HCT116 (cell line): Measurements from ENCODE around the gene ZNF445. TPM values are rescaled to one million over a fixed set of nuclear protein-coding genes. Genes with fewer than 3 reads are reported as not detected.

Experiments used
- ATAC-seq: fragments of 200-7000 bp; cut with Tn5 transposase; 2 replicates; pipeline ENCODE4 v1.9.1; 2020; ENCODE audit warnings: mild to moderate bottlenecking, moderate library complexity
- BruUV-seq: library from RNA; stranded (reverse); fragments of 400-500 nt; replicated peaks from 2 replicates; lab custom pipeline; 2021; lab: Mats Ljungman, UMichigan
- CTCF ChIA-PET: fragments of 300-600 bp; sonication (Branson Sonifier 250); formaldehyde crosslinking; loops from one replicate; lab custom pipeline; 2021; ENCODE audit warnings: antibody characterized with exemption; lab: Charles Lee
- POLR2A ChIA-PET: fragments of 300-600, 350-600 bp; sonication (Branson Sonifier 250); formaldehyde crosslinking; loops from one replicate; lab custom pipeline; 2021; ENCODE audit warnings: antibody characterized with exemption; lab: Charles Lee
- RAD21 ChIA-PET, 2 experiments: fragments of 300-600 bp; sonication (Branson Sonifier 250); formaldehyde crosslinking; loops; one replicate each; lab custom pipeline; 2023; ENCODE audit warnings: low total read pairs in 2 of 2; ENCODE audit not compliant: uncharacterized antibody in 2 of 2, unreplicated experiment in 2 of 2, low non-redundant PET in 1 of 2; lab: Charles Lee
- DNase-seq: peaks from one replicate; pipeline ENCODE4 v3.0.0-alpha.2; 2010; ENCODE audit warnings: low read depth, low spot score
- H2AFZ ChIP-seq: fragments of 200-600 bp; shearing (Covaris generic), sonication (generic); 2 replicates; pipeline ENCODE4 v1.6.1; 2017; ENCODE audit warnings: low read depth, mixed run types, mixed read lengths, antibody characterized with exemption, low read length; ENCODE audit not compliant: poor library complexity, severe bottlenecking
- H3K27ac ChIP-seq: 2 replicates; pipeline ENCODE4 v1.5.1; 2012; ENCODE audit warnings: low read depth, low read length
- H3K27me3 ChIP-seq: fragments of 200-600 bp; sonication (generic); 2 replicates; pipeline ENCODE4 v1.6.1; 2016; ENCODE audit warnings: mixed run types, low read length, mixed read lengths; ENCODE audit not compliant: insufficient read depth
- H3K36me3 ChIP-seq, 2 experiments: fragments of 200-500 bp in 1 of 2; fragments of 200-600 bp in 1 of 2; sonication (Bioruptor generic) in 1 of 2; sonication (generic) in 1 of 2; 2 replicates each; pipeline versions ENCODE4 v1.5.1 to v1.6.1; 2014 to 2016; ENCODE audit warnings: low read length in 2 of 2, inconsistent platforms in 1 of 2, mixed read lengths in 1 of 2, mixed run types in 1 of 2; ENCODE audit not compliant: insufficient read depth in 2 of 2, control insufficient read depth in 1 of 2
- H3K4me1 ChIP-seq, 2 experiments: fragments of 200-600 bp in 1 of 2; sonication (generic) in 1 of 2; 2 replicates each; pipeline versions ENCODE4 v1.5.1 to v1.6.1; 2012 to 2017; ENCODE audit warnings: low read length in 2 of 2, inconsistent platforms in 1 of 2, mild to moderate bottlenecking in 1 of 2, mixed read lengths in 1 of 2, mixed run types in 1 of 2, moderate library complexity in 1 of 2; ENCODE audit not compliant: insufficient read depth in 2 of 2, control insufficient read depth in 1 of 2
- H3K4me2 ChIP-seq: fragments of 200-600 bp; sonication (generic); 2 replicates; pipeline ENCODE4 v1.6.1; 2017; ENCODE audit warnings: mixed run types, low read length, mixed read lengths
- H3K4me3 ChIP-seq, 2 experiments: fragments of 200-600 bp in 1 of 2; sonication (generic) in 1 of 2; replicated peaks in 1 of 2; 2 replicates each; pipeline ENCODE4 v1.5.1; 2011 to 2016; ENCODE audit warnings: low read length in 2 of 2, control low read depth in 1 of 2, low read depth in 1 of 2, mild to moderate bottlenecking in 1 of 2, mixed read lengths in 1 of 2, mixed run types in 1 of 2
- H3K79me2 ChIP-seq: fragments of 200-600 bp; sonication (generic); 2 replicates; pipeline ENCODE4 v1.6.1; 2017; ENCODE audit warnings: mild to moderate bottlenecking, mixed run types, low read length, moderate library complexity, mixed read lengths; ENCODE audit not compliant: insufficient read depth
- H3K9ac ChIP-seq: fragments of 200-600 bp; sonication (generic); 2 replicates; pipeline ENCODE4 v1.6.1; 2016; ENCODE audit warnings: low read length, mixed read lengths
- H3K9me2 ChIP-seq: fragments of 200-600 bp; sonication (generic), shearing (Covaris generic); 2 replicates; pipeline ENCODE4 v1.6.1; 2017; ENCODE audit warnings: mixed run types, mild to moderate bottlenecking, moderate library complexity; ENCODE audit not compliant: insufficient read depth
- H3K9me3 ChIP-seq, 2 experiments: fragments of 200-500 bp in 1 of 2; fragments of 200-600 bp in 1 of 2; sonication (Bioruptor generic) in 1 of 2; sonication (generic) in 1 of 2; 2 replicates each; pipeline ENCODE4 v1.6.1; 2014 to 2017; ENCODE audit warnings: low read length in 2 of 2, mixed read lengths in 2 of 2, inconsistent platforms in 1 of 2, low read depth in 1 of 2, mild to moderate bottlenecking in 1 of 2, mixed run types in 1 of 2, moderate library complexity in 1 of 2; ENCODE audit not compliant: control insufficient read depth in 1 of 2, insufficient read depth in 1 of 2
- H4K20me1 ChIP-seq: fragments of 200-600 bp; sonication (generic), shearing (Covaris generic); 2 replicates; pipeline ENCODE4 v1.6.1; 2017; ENCODE audit warnings: mixed run types, mild to moderate bottlenecking, moderate library complexity; ENCODE audit not compliant: insufficient read depth
- CBX3 ChIP-seq: IDR thresholded peaks from 2 replicates; pipeline ENCODE4 v1.6.1; 2012; ENCODE audit warnings: low read depth
- CEBPB ChIP-seq: IDR thresholded peaks from 2 replicates; pipeline ENCODE4 v1.6.1; 2012; ENCODE audit warnings: low read depth
- EGR1 ChIP-seq: IDR thresholded peaks from 2 replicates; pipeline ENCODE4 v1.6.1; 2012; ENCODE audit warnings: low read depth
- ELF1 ChIP-seq: IDR thresholded peaks from 2 replicates; pipeline ENCODE4 v1.6.1; 2012; ENCODE audit warnings: low read depth, borderline replicate concordance
- EZH2 ChIP-seq: fragments of 200-600 bp; sonication (generic); IDR thresholded peaks from 2 replicates; pipeline ENCODE4 v1.6.1; 2017; ENCODE audit warnings: antibody characterized with exemption, mixed run types
- FOSL1 ChIP-seq: IDR thresholded peaks from 2 replicates; pipeline ENCODE4 v1.6.1; 2012; ENCODE audit warnings: low read depth
- JUND ChIP-seq: IDR thresholded peaks from 2 replicates; pipeline ENCODE4 v1.6.1; 2012
- POLR2AphosphoS5 ChIP-seq: IDR thresholded peaks from 2 replicates; pipeline ENCODE4 v1.6.1; 2011; ENCODE audit warnings: mild to moderate bottlenecking, low read depth, low read length, moderate library complexity
- RAD21 ChIP-seq: IDR thresholded peaks from 2 replicates; pipeline ENCODE4 v1.6.1; 2012; ENCODE audit warnings: low read depth, mild to moderate bottlenecking
- SIN3A ChIP-seq: IDR thresholded peaks from 2 replicates; pipeline ENCODE4 v1.6.1; 2012; ENCODE audit warnings: low read depth
- SP1 ChIP-seq: IDR thresholded peaks from 2 replicates; pipeline ENCODE4 v1.6.1; 2012; ENCODE audit warnings: low read depth
- SRF ChIP-seq: IDR thresholded peaks from 2 replicates; pipeline ENCODE4 v1.6.1; 2012; ENCODE audit warnings: low read depth
- YY1 ChIP-seq: IDR thresholded peaks from 2 replicates; pipeline ENCODE4 v1.6.1; 2011; ENCODE audit warnings: low read length, low read depth, moderate library complexity, mild to moderate bottlenecking; ENCODE audit not compliant: insufficient replicate concordance; ENCODE audit errors: extremely low read depth
- ZFX ChIP-seq: fragments of 450-650 bp; IDR thresholded peaks from 2 replicates; pipeline ENCODE4 v1.6.1; 2017
- ZNF274 ChIP-seq: fragments of 200-500 bp; sonication (Bioruptor generic); IDR thresholded peaks from 2 replicates; pipeline ENCODE4 v1.6.1; 2014; ENCODE audit warnings: mild to moderate bottlenecking, low read depth, low read length, inconsistent platforms
- intact Hi-C: fragments of 100-400 bp; cut with micrococcal nuclease; formaldehyde crosslinking; loops from 2 replicates; pipeline ENCODE4 v1.10.0; 2022
- total RNA-seq: library from RNA; stranded (reverse); gene quantifications from one replicate; pipeline ENCODE4 v1.2.1, GENCODE V29; 2021; ENCODE audit not compliant: unreplicated experiment
- TF ChIP-seq, protein P1 (sequence below): IDR thresholded peaks from 2 replicates; pipeline ENCODE4 v1.6.1; 2011; ENCODE audit warnings: mild to moderate bottlenecking, low read length, moderate library complexity; ENCODE audit not compliant: insufficient replicate concordance; ENCODE audit errors: extremely low read depth
- TF ChIP-seq, protein P2 (sequence below): IDR thresholded peaks from 2 replicates; pipeline ENCODE4 v1.6.1; 2012
- TF ChIP-seq, protein P3 (sequence below): IDR thresholded peaks from 2 replicates; pipeline ENCODE4 v1.6.1; 2012
- TF ChIP-seq, protein P4 (sequence below), 3 experiments: fragments of 200-600 bp in 1 of 3; sonication (generic) in 1 of 3; IDR thresholded peaks in 2 of 3; conservative IDR thresholded peaks in 1 of 3; 2 replicates each; pipeline ENCODE4 v1.5.1; 2012 to 2017; ENCODE audit warnings: low read depth in 2 of 3, low read length in 2 of 3, antibody characterized with exemption in 1 of 3, borderline replicate concordance in 1 of 3, control low read depth in 1 of 3, mild to moderate bottlenecking in 1 of 3, mixed read lengths in 1 of 3, mixed run types in 1 of 3, moderate library complexity in 1 of 3; ENCODE audit not compliant: insufficient read depth in 1 of 3

Gene ZNF445
- total RNA-seq, 1 experiment from 2014 or later: 19.9 TPM

DNA sequence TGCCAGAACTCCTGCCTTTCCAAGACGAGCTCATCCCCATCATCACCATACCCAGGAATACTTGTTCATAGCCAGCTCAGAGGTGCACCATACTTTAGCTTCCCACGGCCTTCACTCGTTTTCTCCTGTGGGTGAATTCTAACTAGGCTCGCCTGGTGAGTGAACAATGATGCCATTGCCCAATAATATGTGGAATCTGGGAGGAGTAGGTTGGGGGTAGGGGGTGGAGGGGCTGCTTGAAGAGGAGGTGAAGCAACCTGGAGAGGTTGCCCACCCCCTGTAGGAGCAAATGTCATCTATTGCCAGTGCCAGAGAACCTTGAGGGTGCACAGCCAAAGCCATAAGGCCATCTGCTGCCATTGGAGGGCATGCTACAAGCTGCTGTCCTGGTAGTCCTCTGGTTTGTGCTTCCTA is 592 bp upstream of the ZNF445 start:
- Histone ChIP-seq H3K4me2 (peak overlapping the region; percentile 88), H3K9me3 (no peaks in the 10 kb centered on the region), H3K27me3 (no peaks in the 10 kb centered on the region), H3K79me2 (peaks cover 38% of the 10 kb centered on the region), H2AFZ (peak overlapping the region; percentile 87), H3K9me2 (no peaks in the 10 kb centered on the region), H3K36me3 (no peaks in the 10 kb centered on the region), H4K20me1 (no peaks in the 10 kb centered on the region), H3K9ac (peak overlapping the region; percentile 69), H3K27ac (no peak overlapping the region), H3K4me1 (peaks cover 6 to 22% of the 10 kb centered on the region in 2 experiments; a peak in 3 of 4 replicates), H3K4me3 (peak overlapping the region; percentile 79)
- DNase-seq: no peak
- peak; percentile 31 for ATAC-seq
- POLR2A ChIA-PET: no interaction called here
- TF ChIP-seq SP1: no peak
- TF ChIP-seq ZFX: no peak
- no peak for TF ChIP-seq JUND
- TF ChIP-seq, protein P1, sequence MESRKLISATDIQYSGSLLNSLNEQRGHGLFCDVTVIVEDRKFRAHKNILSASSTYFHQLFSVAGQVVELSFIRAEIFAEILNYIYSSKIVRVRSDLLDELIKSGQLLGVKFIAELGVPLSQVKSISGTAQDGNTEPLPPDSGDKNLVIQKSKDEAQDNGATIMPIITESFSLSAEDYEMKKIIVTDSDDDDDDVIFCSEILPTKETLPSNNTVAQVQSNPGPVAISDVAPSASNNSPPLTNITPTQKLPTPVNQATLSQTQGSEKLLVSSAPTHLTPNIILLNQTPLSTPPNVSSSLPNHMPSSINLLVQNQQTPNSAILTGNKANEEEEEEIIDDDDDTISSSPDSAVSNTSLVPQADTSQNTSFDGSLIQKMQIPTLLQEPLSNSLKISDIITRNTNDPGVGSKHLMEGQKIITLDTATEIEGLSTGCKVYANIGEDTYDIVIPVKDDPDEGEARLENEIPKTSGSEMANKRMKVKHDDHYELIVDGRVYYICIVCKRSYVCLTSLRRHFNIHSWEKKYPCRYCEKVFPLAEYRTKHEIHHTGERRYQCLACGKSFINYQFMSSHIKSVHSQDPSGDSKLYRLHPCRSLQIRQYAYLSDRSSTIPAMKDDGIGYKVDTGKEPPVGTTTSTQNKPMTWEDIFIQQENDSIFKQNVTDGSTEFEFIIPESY: no peak
- no peak for TF ChIP-seq POLR2AphosphoS5
- TF ChIP-seq SRF: no peak
- TF ChIP-seq CBX3: no peak
- TF ChIP-seq SIN3A: no peak
- no peak for TF ChIP-seq CEBPB
- TF ChIP-seq ZNF274: no peak
- no peak for TF ChIP-seq RAD21
- TF ChIP-seq, protein P2, sequence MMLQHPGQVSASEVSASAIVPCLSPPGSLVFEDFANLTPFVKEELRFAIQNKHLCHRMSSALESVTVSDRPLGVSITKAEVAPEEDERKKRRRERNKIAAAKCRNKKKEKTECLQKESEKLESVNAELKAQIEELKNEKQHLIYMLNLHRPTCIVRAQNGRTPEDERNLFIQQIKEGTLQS: no peak
- TF ChIP-seq ELF1: no peak
- TF ChIP-seq YY1: no peak
- TF ChIP-seq, protein P3, sequence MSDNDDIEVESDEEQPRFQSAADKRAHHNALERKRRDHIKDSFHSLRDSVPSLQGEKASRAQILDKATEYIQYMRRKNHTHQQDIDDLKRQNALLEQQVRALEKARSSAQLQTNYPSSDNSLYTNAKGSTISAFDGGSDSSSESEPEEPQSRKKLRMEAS: no peak
- TF ChIP-seq, protein P4, sequence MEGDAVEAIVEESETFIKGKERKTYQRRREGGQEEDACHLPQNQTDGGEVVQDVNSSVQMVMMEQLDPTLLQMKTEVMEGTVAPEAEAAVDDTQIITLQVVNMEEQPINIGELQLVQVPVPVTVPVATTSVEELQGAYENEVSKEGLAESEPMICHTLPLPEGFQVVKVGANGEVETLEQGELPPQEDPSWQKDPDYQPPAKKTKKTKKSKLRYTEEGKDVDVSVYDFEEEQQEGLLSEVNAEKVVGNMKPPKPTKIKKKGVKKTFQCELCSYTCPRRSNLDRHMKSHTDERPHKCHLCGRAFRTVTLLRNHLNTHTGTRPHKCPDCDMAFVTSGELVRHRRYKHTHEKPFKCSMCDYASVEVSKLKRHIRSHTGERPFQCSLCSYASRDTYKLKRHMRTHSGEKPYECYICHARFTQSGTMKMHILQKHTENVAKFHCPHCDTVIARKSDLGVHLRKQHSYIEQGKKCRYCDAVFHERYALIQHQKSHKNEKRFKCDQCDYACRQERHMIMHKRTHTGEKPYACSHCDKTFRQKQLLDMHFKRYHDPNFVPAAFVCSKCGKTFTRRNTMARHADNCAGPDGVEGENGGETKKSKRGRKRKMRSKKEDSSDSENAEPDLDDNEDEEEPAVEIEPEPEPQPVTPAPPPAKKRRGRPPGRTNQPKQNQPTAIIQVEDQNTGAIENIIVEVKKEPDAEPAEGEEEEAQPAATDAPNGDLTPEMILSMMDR (IDR thresholded peaks at IDR 0.05 in 2 of 3, conservative IDR thresholded peaks at IDR 0.05 in 1 of 3; ENCODE audit: borderline replicate concordance in 1 of 3, insufficient read depth in 1 of 3, low read depth in 2 of 3, low read length in 2 of 3): no peak
- TF ChIP-seq FOSL1: no peak
- TF ChIP-seq EGR1: no peak
- no peak for TF ChIP-seq EZH2
- CTCF ChIA-PET: no interaction called here
- BruUV-seq: no TSS peak
- RAD21 ChIA-PET: no interaction called here
- intact Hi-C loops: loop anchor here (5.0 to 10.0 kb wide), 2 partner anchors 34 to 147 kb away; partner anchors contain the start of gene ZNF197
